Activated gamma-delta T cell treated with anti-CD3 and anti-CD28 coated beads, Interleukin-2, amount 50 U/mL, for 16 hours (primary cell): ENCODE results near the gene BRMS1.
"Not testable (repeated sequence)": the region's sequence is repeated elsewhere in the genome, so short reads cannot be mapped to it uniquely, and the experiment has no call there.

Source experiments
- DNase-seq: peaks from one replicate; pipeline ENCODE4 v3.0.0-alpha.2; 2020; ENCODE audit warnings: low read depth

The BRMS1 gene

DNA sequence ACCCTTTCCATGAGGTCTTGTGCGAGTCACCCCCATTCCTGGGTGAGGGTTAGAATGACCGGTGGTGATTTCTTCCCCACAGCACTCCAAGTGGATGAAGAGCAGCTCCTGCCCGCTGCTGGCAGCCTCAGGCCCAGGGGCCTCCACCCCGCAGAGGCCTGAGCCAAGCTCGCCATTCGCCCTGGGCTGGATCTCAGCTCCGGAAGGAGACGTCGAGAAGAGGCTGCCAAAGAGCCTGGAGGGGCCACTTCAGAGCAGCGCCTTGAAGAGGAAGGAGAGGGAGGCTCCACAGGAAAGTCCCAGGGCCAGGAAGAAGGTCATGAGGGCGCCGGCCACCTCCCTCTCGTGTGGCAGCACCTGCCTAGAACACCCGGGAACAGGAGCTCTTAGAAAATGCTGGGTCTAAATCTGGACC is 18.3 kb upstream of the BRMS1 start:
- no peak for DNase-seq

DNA sequence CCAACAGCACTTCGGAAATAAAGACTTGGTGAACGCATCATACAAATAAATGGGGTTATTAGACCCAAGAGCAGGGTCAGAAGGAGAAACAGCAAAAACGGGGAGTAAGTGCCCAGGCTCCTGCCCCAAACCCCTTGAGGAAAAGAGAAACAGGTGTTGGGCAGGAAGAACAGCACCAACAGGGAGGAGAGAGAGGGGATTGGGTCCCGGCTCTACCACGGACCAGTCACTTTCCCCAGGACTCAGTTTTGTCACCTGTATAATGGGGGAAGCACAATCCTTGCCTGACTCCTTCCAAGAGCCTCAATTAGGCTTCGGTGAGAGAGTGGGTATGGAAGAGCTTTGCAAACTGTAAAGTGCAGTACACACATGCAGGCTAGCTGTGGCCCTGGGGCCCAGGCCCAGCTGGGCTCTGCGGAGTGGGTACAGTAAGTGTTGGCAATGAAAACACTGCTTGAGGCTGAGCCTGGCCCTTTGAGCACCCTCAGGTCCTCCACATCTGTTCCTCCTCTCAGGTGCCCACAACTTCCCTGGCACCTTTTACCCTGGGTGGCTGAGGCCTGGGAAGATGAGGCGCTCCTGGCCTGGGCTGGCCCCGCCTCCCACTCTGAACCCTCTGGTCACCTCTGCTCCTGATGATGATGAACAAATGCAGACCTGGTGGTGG is 17.7 kb upstream of the BRMS1 start:
- DNase-seq: no peak

DNA sequence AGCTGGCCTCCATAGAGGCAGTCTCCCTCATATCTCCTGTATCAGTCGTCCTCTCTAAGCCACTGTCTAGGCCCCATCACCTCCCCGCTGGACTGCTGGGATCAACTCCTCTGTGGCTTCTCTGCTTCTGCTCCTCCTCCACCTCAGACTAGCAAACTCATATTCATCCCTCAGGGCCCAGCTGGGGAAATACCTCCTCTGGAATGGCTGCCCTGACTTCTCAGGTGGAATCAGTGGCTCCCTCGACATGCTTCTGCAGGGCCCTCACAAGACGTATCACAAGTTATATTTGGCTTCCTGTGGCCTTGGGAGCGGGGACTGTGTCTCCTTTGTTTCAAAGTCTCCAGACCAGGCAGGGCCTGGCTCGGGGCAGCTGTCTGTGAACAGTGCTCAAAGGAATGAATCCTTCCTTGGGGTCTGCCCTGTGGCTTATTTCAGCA is 16.6 kb upstream of the BRMS1 start:
- DNase-seq: no peak

DNA sequence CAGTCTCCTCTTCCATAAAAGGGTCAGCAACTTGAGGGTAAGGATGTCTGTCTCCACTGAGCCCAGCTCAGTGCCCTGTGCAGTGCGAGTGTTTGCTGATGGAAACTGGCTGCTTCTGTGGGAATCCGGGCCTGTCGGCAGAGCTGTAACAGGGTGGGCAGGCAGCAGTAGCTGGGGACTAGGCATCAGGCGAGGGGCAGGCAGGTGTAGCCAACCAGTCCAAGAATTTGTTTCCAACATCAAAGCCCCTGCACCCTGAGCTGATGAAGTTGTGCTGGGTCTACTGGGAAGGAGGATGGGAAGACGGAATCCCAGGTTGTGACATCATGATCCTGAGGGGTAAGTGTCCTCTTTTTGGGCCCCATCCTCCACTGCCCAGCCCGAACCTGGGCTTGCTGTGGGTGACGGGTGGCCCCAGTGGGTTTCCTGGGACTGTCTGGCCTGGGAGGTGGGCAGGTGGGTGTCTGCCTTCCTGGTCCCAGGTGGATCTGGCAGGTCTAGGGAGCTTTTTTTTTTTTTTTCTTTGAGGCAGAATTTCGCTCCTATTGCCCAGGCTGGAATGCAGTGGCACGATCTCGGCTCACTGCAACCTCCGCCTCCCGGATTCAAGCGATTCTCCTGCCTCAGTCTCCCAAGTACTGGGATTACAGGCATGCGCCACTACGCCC is 15.6 kb upstream of the BRMS1 start:
- no peak for DNase-seq

DNA sequence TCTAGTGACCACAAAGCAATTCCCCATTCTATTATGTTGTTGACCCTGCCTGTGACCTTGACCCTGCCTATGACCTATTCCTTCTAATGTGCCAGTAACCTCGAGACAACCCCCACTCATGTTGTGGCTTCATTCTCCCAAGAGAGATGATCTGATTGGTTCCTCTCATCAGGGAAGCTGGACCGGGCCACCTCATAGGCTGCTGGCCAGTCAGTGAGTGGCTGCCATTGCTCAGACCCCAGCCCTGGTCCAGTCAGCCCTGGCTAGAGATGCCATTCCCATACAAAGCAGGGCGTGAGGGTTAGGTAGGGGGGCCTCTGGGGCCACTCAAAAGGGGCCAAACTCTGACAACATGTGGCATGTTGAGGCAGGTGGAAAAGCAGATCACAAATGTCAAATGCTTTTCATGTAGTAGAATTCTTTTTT is 14.8 kb upstream of the BRMS1 start:
- no peak for DNase-seq

- not testable (repeated sequence) for DNase-seq
These were observed 5.8 kb upstream of the BRMS1 start for GRCh38 chr11:66350560-66351235.

- no peak for DNase-seq
These were observed 4.1 kb upstream of the BRMS1 start for GRCh38 chr11:66349084-66349386.

DNA sequence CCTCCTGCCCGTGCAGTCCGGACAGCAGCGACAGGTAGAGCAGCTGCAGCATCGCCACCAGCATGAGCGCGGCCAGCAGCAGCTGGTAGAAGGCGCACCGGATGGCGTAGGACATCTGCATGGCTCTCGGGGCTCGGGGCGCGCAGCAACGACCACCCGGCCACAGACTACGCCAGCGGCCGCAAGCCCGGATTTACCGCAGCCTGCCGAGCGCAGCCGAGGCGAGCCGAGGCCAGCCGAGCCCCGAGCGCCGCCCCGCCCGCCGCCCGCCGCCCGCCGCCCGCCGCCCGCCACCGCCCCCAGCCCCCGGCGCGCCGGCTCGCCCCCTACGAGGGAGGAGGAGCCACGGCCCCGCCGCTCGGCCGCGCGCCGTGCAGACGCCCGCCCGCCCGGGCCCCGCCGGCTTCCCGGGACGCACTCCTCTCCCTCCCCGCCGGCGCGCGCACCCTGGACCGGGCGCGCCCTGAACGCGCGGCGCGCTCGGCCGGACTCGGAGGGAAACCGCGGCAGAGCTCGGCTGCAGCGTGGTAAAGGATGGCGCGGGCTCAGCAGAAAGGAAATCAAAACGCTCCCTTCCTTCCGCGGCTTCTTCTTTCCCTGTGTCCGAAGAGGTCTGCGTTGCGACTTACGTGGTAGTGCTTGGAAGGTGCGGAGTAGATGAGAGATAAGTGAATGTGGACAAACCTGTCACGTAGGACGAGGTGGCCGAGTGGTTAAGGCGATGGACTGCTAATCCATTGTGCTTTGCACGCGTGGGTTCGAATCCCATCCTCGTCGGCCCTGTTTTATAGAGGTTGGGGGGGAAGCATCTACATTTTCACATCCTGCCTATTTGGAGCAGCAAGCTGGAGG is 2.7 kb upstream of the BRMS1 start, which contains the start of gene B4GAT1:
Gene B4GAT1, minus strand, starts transcription at position 205 of the 852 bp plus-strand sequence. Its CDS starts 84 bp downstream, at position 121.
- peak; percentile 66 for DNase-seq

DNA sequence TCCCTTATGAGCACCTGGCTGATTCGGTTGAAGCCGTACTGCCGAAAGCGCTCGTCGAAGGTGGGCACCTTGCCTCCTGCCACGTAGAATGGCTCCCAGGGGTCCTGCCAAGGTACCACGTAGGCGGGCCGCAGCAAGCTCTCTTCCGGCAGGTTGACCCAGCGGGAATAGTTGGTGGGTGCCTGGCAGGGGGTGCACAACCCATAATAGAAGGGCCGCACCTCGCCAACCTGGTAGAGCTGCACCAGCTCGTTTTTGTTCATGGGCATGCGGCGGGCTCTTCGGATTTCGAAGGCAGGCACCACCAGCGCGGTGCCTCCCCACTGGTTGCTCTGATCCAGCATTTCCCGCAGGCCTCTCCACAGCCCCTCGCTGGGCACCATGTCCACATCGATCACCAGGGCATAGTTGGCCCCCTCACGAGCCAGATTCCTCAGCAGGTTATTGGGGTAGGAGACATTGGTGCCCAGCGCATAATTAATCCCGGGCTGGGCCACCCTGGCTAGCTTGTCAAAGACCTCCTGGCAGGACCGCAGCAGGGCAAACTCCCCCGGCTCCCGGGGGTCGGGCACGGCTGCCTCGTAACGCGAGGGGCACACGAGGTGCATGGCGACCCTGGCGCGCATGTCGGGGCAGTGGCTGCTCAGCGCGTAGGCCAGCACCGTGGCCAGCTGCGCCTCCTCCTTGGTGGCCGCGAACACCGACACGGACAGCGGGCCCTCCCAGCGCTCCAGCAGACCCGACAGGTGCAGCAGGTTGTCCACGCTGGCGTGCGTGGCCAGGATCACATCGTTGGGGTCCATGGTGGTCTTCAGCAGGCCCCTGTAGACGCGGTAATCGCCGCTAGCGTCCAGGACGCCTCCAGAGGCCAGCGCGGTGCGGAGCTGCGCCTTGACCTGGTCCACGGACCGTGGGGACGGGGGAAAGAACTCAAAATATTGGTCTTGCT is 1.8 kb upstream of the BRMS1 start:
- DNase-seq: no peak

DNA sequence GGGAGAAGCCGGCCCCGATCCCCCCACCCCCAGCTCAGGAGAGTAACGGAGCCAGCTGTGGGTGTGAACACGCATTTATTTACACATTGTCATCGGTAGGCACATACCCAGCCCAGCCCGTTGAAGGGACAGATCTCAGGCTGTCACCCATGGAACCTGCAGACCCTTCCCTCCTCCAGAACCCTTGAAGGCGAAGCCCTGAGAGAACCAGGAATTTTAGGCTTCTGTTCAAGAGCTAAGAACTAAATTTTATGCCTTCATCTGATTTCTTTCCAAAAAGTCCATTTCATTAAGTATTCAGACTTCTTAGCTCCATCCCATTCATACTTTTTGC is 379 bp upstream of the BRMS1 start:
- no peak for DNase-seq

GRCh38 chr11:66343176-66343575 is 1.7 kb downstream of the BRMS1 start:
- no peak for DNase-seq

DNA sequence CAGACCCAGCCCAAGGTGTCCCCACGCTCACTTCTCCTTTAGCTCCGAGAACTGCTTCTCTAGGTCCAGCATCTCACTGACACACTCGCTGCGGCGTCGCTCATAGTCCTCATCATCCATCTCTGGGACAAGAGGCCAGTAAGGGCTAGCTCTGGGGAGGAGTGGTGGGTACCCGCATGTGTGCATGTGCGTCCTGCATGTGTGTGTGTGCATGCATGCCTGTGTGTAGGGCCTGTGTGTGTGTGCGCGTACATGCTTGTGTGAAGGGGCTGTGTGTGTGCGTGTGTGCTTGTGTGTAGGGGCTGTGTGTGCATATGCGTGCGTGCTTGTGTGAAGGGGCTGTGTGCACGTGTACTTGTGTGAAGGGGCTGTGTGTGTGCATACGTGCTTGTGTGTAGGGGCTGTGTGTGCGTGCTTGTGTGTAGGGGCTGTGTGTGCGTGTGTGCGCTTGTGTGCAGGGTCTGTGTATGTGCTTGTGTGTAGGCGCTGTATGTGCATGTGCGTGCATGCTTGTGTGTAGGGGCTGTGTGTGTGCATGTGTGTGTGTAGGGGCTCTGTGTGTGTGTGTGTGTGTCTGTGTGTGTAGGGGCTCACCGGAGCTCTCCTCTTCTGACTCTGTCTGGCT is 3.3 kb downstream of the BRMS1 start:
- DNase-seq: no peak

- no peak for DNase-seq
These were observed 4.1 kb downstream of the BRMS1 start for GRCh38 chr11:66340596-66341501.

GRCh38 chr11:66339686-66340483 is 5.0 kb downstream of the BRMS1 start:
- DNase-seq: no peak

- no peak for DNase-seq
These were observed 5.7 kb downstream of the BRMS1 start for GRCh38 chr11:66339162-66339675.

DNA sequence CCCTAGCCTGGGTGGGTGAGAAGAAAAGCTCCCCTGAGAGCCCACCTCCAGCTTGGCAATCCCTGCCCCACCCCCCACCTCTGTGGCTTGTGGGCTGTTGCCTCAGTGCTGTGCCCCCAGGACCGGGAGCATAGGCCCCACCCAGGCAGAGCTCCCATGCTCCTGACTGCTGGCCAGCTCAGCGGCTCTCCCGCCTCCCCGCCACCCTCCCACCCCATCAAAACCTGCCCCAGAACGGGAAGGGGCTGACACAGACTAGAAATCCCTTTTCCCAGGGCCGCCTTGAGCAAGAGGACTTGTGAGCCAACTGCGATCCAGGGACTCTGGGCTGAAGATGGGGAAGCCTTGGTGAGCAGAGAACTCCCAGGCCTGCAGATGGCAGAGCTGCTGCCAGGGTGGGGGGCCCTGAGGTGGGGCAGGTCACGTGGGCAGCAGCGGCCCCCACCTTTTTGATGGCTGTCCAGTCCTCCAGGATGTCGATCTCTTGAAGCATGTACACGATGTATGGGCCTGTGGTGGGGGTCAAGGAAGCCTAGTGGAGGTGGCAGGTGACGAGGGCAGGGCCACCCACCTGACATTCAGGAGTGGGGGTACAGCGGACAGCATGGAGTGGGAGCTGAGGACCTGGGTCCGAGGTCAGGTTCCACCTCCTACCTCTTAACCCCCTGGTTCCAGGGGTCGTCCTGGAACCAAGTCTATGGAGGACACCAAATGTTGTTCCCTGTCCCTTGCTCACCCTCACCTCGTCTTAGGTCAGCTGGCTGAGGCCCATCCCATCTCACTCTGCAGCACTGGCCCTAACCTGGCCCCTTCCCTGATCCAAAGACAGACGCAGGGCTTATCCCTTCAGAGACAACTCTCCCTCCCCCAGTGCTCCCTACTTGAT is 6.4 kb downstream of the BRMS1 start:
- no peak for DNase-seq

DNA sequence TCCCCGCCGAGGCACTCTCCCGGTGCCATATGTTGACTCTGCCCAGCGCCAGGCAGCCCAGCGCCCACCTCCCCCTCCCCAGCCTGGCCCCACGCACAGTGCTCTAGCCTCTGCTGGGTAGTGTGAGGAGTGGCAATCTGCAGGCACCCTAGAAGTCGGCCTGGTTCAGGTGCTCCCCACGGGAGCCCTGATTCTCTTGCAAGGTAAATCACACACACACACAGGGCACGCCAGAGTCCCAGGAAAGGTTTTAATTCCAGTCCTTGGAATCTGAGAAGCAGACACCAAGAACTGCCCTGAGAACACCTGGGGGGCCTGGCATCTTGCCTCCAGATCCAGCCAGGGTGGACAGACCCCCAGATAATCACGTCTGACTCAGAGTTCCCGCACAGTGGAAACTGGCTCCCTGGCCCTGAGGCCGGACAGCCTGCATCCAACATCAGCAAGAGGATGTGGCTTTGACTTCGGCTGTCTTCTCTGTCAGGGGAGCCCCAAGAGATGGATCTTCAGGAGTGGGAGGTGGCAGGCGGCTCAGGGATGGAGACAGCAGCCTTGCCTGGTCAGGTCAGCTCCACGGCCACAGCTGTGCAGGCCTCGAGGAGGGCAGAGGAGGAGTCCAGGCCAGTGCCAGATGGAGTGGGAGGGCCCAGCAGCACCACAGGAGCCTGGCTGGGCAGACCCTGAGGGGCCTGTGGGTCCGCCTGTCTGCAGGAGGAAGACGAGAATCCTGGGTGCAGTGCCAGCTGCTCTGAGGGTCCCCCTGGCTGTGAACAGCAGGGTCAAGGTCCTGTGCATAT is 7.6 kb downstream of the BRMS1 start:
- no peak for DNase-seq
